T-helper 1 cell treated with Interleukin-12 subunit alpha and Interleukin-12 subunit beta and Interleukin-4 antibody, amounts not matched to agents 30 μg/mL and 1 μg/mL, for 36 hours (primary cell): Measurements from ENCODE around the gene OR6X1.
"Not testable (repeated sequence)": the region's sequence is repeated elsewhere in the genome, so short reads cannot be mapped to it uniquely, and the experiment has no call there.

ENCODE experiments used
- H3K27ac Mint-ChIP-seq: one replicate; pipeline ENCODE4 v1.8.0; 2021; ENCODE audit warnings: mild to moderate bottlenecking, mixed read lengths
- H3K27me3 Mint-ChIP-seq: one replicate; pipeline ENCODE4 v1.8.0; 2021; ENCODE audit warnings: low read depth, mixed read lengths
- H3K36me3 Mint-ChIP-seq: one replicate; pipeline ENCODE4 v1.8.0; 2021; ENCODE audit warnings: low read depth, mixed read lengths
- H3K4me1 Mint-ChIP-seq: one replicate; pipeline ENCODE4 v1.8.0; 2021; ENCODE audit warnings: low read depth, mixed read lengths
- H3K4me3 Mint-ChIP-seq: one replicate; pipeline ENCODE4 v1.8.0; 2021; ENCODE audit warnings: mild to moderate bottlenecking, moderate library complexity, mixed read lengths
- H3K9me3 Mint-ChIP-seq: one replicate; pipeline ENCODE4 v1.8.0; 2021; ENCODE audit warnings: mixed read lengths

The OR6X1 gene

DNA sequence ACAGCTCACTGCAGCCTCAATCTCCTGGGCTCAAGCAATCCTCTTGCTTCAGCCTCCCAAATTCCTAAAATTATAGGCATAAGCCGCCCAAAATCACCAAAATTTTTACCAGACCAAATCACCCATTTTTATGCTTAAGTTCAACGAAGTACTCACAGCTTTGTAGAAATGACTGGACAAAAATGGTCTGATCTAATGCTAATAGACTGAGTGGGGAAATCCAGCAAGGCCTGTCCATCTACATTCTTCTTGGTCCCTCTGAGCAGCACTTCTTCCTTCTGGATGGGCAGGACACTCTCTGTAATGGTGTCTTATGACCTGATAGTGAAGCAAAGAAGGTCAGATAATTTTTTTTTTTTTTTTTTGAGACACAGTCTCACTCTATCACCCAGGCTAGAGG lies 18.7 kb upstream of the OR6X1 start:
- no peak overlapping the region for H3K4me3 Mint-ChIP-seq
- no peaks in the 10 kb centered on the region for H3K36me3 Mint-ChIP-seq
- H3K27me3 Mint-ChIP-seq: peaks cover 5% of the 10 kb centered on the region
- H3K9me3 Mint-ChIP-seq: no peaks in the 10 kb centered on the region
- H3K27ac Mint-ChIP-seq: no peak overlapping the region
- no peaks in the 10 kb centered on the region for H3K4me1 Mint-ChIP-seq

DNA sequence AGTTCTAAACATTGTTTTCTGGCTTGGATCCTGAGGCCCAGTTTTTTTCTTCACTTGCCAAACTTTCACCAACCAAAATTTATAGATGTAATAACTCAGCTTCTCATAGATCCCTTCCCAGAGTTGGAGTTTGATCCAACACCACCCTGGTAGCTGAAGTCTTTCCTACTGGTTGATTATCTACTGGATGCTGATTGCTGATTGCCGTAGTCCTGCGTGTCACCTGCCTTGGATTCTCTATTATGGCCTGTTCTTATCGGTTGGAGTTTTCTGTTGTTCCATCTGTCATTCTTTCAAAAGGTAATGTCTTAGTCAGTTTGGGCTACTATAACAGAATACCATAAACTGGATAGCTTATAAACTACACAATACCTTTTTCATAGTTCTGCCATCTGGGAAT lies 17.3 kb upstream of the OR6X1 start:
- Mint-ChIP-seq H3K4me3 (no peak overlapping the region), H3K9me3 (no peaks in the 10 kb centered on the region), H3K27ac (no peak overlapping the region), H3K27me3 (peaks cover 12% of the 10 kb centered on the region), H3K4me1 (no peaks in the 10 kb centered on the region), H3K36me3 (no peaks in the 10 kb centered on the region)

DNA sequence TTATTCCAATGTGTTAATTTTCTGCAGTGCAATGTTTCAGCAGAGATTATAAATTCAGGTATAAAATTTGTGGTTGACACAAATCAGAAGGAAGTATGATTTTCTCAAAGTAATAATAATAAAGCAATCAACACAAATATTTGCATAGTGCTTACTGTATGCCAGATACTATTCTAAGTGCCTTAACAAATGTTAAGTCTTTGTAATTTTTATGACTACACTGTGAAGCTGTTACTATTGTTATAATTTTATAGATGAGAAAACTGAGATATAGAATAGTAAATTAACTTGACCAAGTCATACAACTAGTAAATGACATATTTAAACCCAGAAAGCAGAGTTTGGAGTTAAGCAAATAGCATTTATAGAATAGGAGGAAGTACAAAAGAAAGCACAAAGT lies 16.4 kb upstream of the OR6X1 start:
- peaks cover 16% of the 10 kb centered on the region for H3K27me3 Mint-ChIP-seq
- H3K4me3 Mint-ChIP-seq: no peak overlapping the region
- no peaks in the 10 kb centered on the region for H3K4me1 Mint-ChIP-seq
- H3K9me3 Mint-ChIP-seq: no peaks in the 10 kb centered on the region
- no peak overlapping the region for H3K27ac Mint-ChIP-seq
- H3K36me3 Mint-ChIP-seq: no peaks in the 10 kb centered on the region

DNA sequence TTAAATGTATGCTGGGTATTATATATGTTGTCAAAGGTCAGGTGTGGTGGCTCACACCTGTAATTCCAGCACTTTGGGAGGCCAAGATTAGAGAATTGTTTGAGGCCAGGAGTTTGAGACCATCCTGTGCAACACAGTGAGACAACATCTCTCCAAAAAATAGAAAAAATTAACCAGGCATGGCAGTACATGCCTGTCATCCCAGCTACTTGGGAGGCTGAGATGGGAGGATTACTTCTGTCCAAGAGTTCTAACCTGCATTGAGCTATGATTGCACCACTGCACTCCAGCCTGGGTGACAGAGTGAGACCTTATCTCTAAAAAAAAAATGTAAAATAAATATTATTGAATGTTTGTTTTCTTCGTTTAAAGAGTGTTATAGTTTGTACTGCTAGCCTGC lies 11.3 kb upstream of the OR6X1 start:
- peaks cover 21% of the 10 kb centered on the region for H3K9me3 Mint-ChIP-seq
- H3K27ac Mint-ChIP-seq: no peak overlapping the region
- peaks cover 10% of the 10 kb centered on the region for H3K36me3 Mint-ChIP-seq
- peaks cover 24% of the 10 kb centered on the region for H3K27me3 Mint-ChIP-seq
- H3K4me1 Mint-ChIP-seq: no peaks in the 10 kb centered on the region
- H3K4me3 Mint-ChIP-seq: no peak overlapping the region

DNA sequence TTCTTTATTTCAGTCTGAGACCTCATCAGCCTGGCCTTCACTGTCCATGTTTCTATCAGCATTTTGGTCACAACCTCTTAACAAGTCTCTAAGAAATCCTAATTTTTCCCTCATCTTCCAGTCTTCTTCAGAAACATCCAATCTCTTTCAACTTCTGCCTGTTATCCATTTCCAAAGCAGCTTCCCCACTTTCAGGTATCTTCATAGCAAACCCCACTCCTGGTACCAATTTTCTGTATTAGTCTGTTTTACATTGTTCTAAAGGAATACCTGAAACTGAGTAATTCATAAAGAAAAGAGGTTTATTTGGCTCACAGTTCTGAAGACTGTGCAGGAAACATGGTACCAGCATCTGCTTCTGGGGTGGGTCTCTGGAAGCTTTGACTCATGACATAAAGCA lies 8.1 kb upstream of the OR6X1 start:
- Mint-ChIP-seq H3K27ac (peak overlapping the region; percentile 29), H3K4me3 (no peak overlapping the region), H3K36me3 (peaks cover 12% of the 10 kb centered on the region), H3K4me1 (peaks cover 11% of the 10 kb centered on the region), H3K27me3 (peaks cover 14% of the 10 kb centered on the region), H3K9me3 (peaks cover 25% of the 10 kb centered on the region)

DNA sequence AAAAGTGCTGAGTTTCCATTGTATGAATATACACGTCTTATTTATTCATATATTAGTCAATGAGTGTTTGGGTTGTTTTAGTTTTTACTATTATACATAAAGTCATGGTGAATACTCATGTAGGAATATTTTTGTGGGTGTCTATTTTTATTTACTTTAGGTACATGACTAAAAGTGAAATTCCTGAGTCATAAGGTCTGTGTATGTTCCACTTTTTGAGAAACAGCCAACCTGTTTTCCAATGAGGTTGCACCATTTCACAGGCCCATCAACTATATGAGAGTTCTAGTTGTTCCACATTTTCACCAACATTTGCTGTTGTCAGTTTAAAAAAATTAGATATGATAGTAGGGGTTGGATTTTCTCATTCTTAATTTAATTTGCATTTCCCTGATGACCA lies 6.6 kb upstream of the OR6X1 start:
- Mint-ChIP-seq H3K36me3 (peaks cover 12% of the 10 kb centered on the region), H3K4me1 (peaks cover 15% of the 10 kb centered on the region), H3K27me3 (peaks cover 8% of the 10 kb centered on the region), H3K4me3 (no peak overlapping the region), H3K9me3 (peaks cover 25% of the 10 kb centered on the region), H3K27ac (no peak overlapping the region)

DNA sequence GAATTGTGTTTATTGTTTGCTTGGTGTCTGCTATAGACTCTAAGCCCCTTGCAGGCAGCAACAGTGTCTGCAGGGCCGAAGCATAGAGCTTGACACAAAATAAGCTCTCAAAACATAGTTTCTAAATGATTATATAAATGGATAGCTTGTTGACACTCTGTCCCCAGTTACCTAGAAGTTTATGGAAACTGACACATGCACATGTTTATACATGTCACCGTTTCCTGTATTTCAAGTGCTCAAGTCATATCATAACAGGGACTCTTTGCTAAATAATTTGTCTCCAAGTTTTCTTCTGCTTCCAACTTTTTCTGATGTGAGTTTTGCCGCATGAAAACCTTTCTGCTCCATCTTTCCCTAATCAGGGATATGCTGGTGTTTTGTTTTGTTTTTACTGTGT lies 3.7 kb upstream of the OR6X1 start:
- H3K27ac Mint-ChIP-seq: peak overlapping the region; percentile 52
- H3K4me3 Mint-ChIP-seq: no peak overlapping the region
- H3K36me3 Mint-ChIP-seq: peaks cover 10% of the 10 kb centered on the region
- H3K27me3 Mint-ChIP-seq: no peaks in the 10 kb centered on the region
- H3K4me1 Mint-ChIP-seq: peaks cover 42% of the 10 kb centered on the region
- peaks cover 15% of the 10 kb centered on the region for H3K9me3 Mint-ChIP-seq

DNA sequence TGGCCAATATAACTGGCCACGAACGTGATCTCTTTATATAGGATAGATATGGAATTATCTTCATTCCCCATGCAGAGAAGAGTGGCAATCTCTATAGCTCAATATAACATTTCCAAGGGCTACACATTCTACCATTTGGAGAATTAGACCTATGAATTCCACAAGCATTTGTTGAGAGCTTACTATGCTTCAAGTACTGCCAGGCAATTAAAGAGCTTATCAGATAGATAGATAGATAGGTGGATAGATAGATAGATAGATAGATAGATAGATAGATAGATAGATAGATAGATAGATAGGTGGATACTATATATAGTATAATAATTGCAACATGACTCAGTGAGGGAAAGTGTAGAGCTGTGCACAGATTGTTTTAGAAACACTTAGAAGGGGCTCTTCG lies 1.5 kb upstream of the OR6X1 start:
- Mint-ChIP-seq H3K27me3 (peaks cover 9% of the 10 kb centered on the region), H3K36me3 (peaks cover 3% of the 10 kb centered on the region), H3K27ac (peak overlapping the region; percentile 79), H3K9me3 (peaks cover 4% of the 10 kb centered on the region), H3K4me3 (no peak overlapping the region), H3K4me1 (peaks cover 50% of the 10 kb centered on the region)

DNA sequence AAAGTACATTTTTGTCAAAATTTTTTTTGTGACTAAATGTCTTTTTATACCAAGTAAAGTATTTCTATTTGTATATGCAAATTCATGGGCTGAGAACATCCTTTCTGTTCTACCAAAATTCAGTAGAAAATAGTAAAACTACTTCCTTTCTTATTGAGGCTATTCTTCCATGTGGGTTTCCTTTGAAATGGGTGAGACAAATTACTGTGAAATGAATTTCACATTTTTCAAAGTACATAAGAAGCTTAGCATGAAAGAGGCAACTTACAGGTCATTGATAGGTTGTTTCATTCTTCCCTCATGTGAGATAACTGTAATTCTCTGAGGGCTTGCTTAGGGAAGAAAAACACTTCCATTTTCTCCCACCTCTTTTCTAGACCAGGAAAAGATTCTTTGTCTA lies 1.0 kb upstream of the OR6X1 start:
- Mint-ChIP-seq H3K4me3 (no peak overlapping the region), H3K27ac (peak overlapping the region; percentile 79), H3K36me3 (peaks cover 3% of the 10 kb centered on the region), H3K9me3 (peaks cover 4% of the 10 kb centered on the region), H3K27me3 (peaks cover 14% of the 10 kb centered on the region), H3K4me1 (peaks cover 50% of the 10 kb centered on the region)

DNA sequence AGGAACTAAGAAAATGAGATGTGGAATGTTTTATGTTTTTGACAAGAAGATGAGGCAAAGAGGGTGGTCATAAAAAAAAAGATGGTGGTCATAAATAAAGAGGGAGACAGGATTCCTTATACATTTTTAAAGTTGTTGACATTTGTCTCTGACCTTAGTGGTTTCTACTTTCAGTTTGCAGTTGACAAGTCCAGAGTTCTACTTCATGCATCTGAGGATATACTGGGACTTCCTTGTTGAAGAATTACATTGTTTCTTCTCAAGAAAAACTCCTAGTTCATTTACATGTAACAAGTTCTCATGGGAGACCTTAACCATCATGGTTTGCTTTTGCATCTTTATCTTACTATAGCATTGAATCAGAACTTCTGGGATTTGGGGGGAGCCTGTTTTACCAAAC lies 1.2 kb downstream of the OR6X1 start:
- Mint-ChIP-seq H3K9me3 (peaks cover 4% of the 10 kb centered on the region), H3K4me1 (peaks cover 43% of the 10 kb centered on the region), H3K4me3 (peak overlapping the region; percentile 19), H3K27me3 (peaks cover 32% of the 10 kb centered on the region), H3K36me3 (peaks cover 2% of the 10 kb centered on the region), H3K27ac (peak overlapping the region; percentile 79)

DNA sequence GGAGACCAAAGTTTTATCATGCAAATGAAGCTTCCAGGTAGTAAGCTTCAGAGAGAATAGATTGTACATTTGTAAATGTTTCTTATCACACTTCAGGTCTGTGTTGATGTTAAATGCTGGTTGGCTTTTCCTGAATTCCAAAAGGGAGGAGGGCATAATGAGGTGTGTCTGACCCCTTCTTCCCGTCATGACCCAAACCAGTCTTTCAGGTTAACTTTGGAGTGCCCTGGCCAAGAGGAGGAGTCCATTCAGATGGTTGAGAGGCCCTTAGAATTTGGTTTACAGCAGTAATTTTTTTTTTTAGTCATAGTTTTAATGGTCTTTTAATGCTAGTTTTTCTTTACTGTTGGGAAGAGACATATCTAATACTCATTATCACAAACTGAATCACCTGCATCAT lies 2.5 kb downstream of the OR6X1 start:
- peaks cover 2% of the 10 kb centered on the region for H3K36me3 Mint-ChIP-seq
- H3K4me3 Mint-ChIP-seq: no peak overlapping the region
- no peak overlapping the region for H3K27ac Mint-ChIP-seq
- peaks cover 39% of the 10 kb centered on the region for H3K4me1 Mint-ChIP-seq
- peaks cover 41% of the 10 kb centered on the region for H3K27me3 Mint-ChIP-seq
- H3K9me3 Mint-ChIP-seq: no peaks in the 10 kb centered on the region

DNA sequence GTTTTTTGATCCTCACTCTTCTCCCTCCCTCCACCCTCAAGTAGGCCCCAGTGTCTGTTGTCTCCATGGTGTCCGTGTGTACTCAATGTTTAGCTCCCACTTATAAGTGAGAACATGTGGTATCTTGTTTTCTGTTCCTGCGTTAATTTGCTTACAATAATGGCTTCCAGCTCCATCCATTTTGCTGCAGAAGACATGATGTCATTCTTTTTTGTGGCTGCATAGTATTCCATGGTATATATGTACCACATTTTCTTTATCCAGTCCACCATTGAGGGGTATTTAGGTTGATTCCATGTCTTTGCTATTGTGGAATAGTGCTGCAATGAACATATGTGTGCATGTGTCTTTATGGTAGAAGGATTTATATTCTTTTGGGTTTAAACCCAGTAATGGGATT lies 6.0 kb downstream of the OR6X1 start:
- not testable (repeated sequence) for H3K36me3 Mint-ChIP-seq, H3K27ac Mint-ChIP-seq, H3K4me3 Mint-ChIP-seq, H3K9me3 Mint-ChIP-seq
- Mint-ChIP-seq H3K27me3 (peaks cover 58% of the 10 kb centered on the region), H3K4me1 (peaks cover 11% of the 10 kb centered on the region)

DNA sequence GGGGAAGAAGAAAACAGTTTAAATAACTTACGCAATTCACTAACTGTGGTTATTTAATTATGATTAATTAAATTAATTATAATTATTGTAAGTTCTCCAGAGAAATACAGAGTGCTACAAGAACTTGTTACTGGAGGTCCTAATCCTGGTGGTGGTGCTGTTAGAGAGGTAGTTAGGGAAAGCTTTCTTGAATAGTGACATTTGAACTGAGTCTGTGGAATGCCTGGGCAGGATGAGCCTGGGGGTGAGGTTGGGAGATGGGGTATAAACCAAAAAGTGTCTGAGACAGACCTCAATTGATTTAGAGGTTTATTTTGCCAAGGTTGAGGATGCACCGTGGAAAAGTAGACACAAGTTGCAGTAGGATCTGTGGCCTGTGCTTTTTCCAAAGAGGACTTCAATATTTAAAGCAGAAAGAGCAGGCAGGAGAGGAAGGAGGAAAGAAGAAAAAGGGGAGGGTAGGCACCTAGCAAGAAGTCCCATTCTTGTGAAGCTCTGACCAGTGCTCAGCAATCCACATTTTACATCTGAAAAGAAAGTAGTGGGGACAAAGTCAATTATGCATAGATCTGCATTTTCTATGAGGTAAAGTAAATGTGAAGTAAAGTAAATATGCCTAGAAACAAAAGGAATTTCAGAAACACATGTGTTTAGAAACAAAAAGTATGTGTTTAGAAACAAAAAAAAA lies 8.4 kb downstream of the OR6X1 start:
- Mint-ChIP-seq H3K36me3 (no peaks in the 10 kb centered on the region), H3K27ac (no peak overlapping the region), H3K4me1 (peaks cover 8% of the 10 kb centered on the region), H3K9me3 (no peaks in the 10 kb centered on the region), H3K27me3 (peaks cover 49% of the 10 kb centered on the region), H3K4me3 (no peak overlapping the region)

DNA sequence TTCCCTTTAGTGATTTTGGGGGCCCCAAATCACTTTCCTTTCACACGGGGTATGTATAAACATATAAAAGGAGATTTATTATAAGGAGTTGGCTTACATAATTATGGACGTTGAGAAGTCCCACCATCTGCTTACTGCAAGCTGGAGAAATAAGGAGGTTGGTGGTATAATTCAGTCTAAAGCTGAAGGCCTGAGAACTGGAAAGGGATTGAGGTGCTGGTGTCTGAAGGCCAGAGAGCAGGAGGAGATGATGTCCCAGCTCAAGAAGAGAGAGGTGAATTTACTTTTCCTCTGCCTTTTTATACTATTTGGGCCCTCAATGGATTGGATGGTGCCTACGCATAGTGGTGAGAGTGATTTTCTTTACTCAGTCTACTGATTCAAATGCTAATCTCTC lies 11.6 kb downstream of the OR6X1 start:
- Mint-ChIP-seq H3K4me3 (peak overlapping the region; percentile 84), H3K27ac (no peak overlapping the region), H3K4me1 (peaks cover 23% of the 10 kb centered on the region), H3K9me3 (no peaks in the 10 kb centered on the region), H3K36me3 (peaks cover 7% of the 10 kb centered on the region), H3K27me3 (peaks cover 22% of the 10 kb centered on the region)

DNA sequence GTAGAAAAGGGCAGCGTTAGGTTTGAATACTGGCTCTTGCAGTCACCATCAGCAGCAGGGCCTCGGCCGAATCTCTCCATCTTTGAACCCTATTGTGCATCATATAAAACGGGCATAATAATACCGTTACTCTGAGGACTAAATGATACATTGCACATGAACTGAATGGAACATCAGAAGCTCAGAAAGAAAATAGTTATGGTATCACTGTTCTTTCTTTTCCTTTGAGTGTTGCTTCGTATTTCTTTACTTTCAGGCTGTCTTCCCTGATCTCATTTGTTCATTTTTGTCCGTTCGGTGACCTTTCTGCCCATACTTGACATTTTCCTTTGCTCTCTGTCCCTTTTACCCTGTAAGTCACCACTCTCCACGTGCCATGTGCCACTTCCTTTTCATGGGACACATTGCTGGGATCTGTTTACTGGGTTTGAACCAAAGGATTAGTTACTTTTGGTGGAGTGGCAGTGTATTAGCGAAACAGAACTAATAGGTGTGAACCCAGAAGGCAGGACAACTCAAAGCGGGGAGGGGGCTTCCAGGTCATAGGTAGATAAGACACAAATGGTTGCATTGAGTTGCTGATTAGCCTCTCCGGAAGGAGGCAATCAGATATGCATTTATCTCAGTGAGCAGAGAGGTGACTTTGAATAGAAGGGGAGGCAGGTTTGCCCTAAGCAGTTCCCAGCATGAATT lies 12.1 kb downstream of the OR6X1 start:
- peak overlapping the region; percentile 84 for H3K4me3 Mint-ChIP-seq
- peaks cover 12% of the 10 kb centered on the region for H3K36me3 Mint-ChIP-seq
- peaks cover 18% of the 10 kb centered on the region for H3K27me3 Mint-ChIP-seq
- peaks cover 23% of the 10 kb centered on the region for H3K4me1 Mint-ChIP-seq
- H3K27ac Mint-ChIP-seq: peak overlapping the region; percentile 89
- no peaks in the 10 kb centered on the region for H3K9me3 Mint-ChIP-seq
